HCT116 (cell line): Measurements from ENCODE around the gene RAMP3.

Experiments
- CEBPB ChIP-seq: IDR thresholded peaks from 2 replicates; pipeline ENCODE4 v1.6.1; 2012; ENCODE audit warnings: low read depth
- CTCF ChIP-seq, 3 experiments: fragments of 200-600 bp in 1 of 3; sonication (generic) in 1 of 3; IDR thresholded peaks in 2 of 3; conservative IDR thresholded peaks in 1 of 3; 2 replicates each; pipeline ENCODE4 v1.5.1; 2012 to 2017; ENCODE audit warnings: low read depth in 2 of 3, low read length in 2 of 3, antibody characterized with exemption in 1 of 3, borderline replicate concordance in 1 of 3, control low read depth in 1 of 3, mild to moderate bottlenecking in 1 of 3, mixed read lengths in 1 of 3, mixed run types in 1 of 3, moderate library complexity in 1 of 3; ENCODE audit not compliant: insufficient read depth in 1 of 3
- JUND ChIP-seq: IDR thresholded peaks from 2 replicates; pipeline ENCODE4 v1.6.1; 2012
- MAX ChIP-seq: IDR thresholded peaks from 2 replicates; pipeline ENCODE4 v1.6.1; 2012
- POLR2A ChIP-seq: IDR thresholded peaks from 2 replicates; pipeline ENCODE4 v1.7.0; 2011; ENCODE audit warnings: borderline replicate concordance; ENCODE audit not compliant: insufficient read depth, insufficient read length; ENCODE audit errors: extremely low read depth
- POLR2AphosphoS5 ChIP-seq: IDR thresholded peaks from 2 replicates; pipeline ENCODE4 v1.6.1; 2011; ENCODE audit warnings: mild to moderate bottlenecking, low read depth, low read length, moderate library complexity
- SRF ChIP-seq: IDR thresholded peaks from 2 replicates; pipeline ENCODE4 v1.6.1; 2012; ENCODE audit warnings: low read depth
- ZBTB33 ChIP-seq: IDR thresholded peaks from 2 replicates; pipeline ENCODE4 v1.6.1; 2011; ENCODE audit warnings: mild to moderate bottlenecking, low read length, moderate library complexity; ENCODE audit not compliant: insufficient replicate concordance; ENCODE audit errors: extremely low read depth
- ZFX ChIP-seq: fragments of 450-650 bp; IDR thresholded peaks from 2 replicates; pipeline ENCODE4 v1.6.1; 2017

- TF ChIP-seq POLR2A (no peak), CTCF (IDR thresholded peaks at IDR 0.05 in 2 of 3, conservative IDR thresholded peaks at IDR 0.05 in 1 of 3; ENCODE audit: borderline replicate concordance in 1 of 3, insufficient read depth in 1 of 3, low read depth in 2 of 3, low read length in 2 of 3) (no peak), ZBTB33 (no peak), ZFX (no peak), JUND (no peak), MAX (no peak), CEBPB (no peak), POLR2AphosphoS5 (no peak), SRF (no peak)
These were observed 11.7 kb upstream of the RAMP3 start for GRCh38 chr7:45145881-45146280.
